PFSK-1 (cell line): ENCODE data around the gene PAPPA2.

Source experiments
- FOXP2 ChIP-seq: optimal IDR thresholded peaks from 2 replicates; pipeline ENCODE3; 2011; ENCODE audit warnings: borderline replicate concordance, control low read depth, inconsistent platforms; ENCODE audit not compliant: insufficient read depth; ENCODE audit errors: extremely low read length, extremely low read depth
- POLR2AphosphoS5 ChIP-seq: IDR thresholded peaks from 2 replicates; pipeline ENCODE4 v1.6.1; 2012; ENCODE audit warnings: low read depth, mild to moderate bottlenecking, control low read depth, low read length, moderate library complexity
- SIN3A ChIP-seq: IDR thresholded peaks from 2 replicates; pipeline ENCODE4 v1.6.1; 2012; ENCODE audit warnings: mild to moderate bottlenecking, low read length, moderate library complexity, borderline replicate concordance; ENCODE audit not compliant: insufficient read depth
- TAF1 ChIP-seq: IDR thresholded peaks from 2 replicates; pipeline ENCODE4 v1.6.1; 2012; ENCODE audit warnings: low read length, control low read depth, borderline replicate concordance; ENCODE audit not compliant: insufficient read depth
- TF ChIP-seq, protein P1 (sequence below), 2 experiments: IDR thresholded peaks; 2 replicates each; pipeline versions ENCODE4 v1.6.1 to v1.8.0; 2011 to 2012; ENCODE audit warnings: low read depth in 2 of 2, low read length in 2 of 2, control low read depth in 1 of 2, inconsistent platforms in 1 of 2, mild to moderate bottlenecking in 1 of 2, moderate library complexity in 1 of 2; ENCODE audit not compliant: insufficient read depth in 1 of 2

DNA sequence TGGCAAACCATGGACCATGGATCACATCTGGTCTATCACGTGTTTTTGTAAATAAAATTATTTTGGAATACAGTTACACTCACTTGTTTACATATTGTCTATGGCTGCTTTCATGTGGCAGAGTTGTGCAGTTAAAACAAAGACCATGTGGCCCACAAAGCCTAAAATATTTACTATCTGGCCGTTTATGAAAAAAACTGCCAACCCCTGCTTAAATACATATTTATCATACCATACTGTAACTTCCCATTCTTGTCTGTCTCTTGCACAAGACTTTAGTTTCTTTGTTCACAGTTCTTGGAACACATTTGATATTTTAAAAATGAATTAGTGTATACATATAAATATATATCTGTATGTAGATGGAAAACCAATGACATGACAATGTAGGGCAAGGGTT is 141.5 kb downstream of the PAPPA2 start:
- no peak for TF ChIP-seq TAF1
- no peak for TF ChIP-seq POLR2AphosphoS5
- TF ChIP-seq, protein P1, sequence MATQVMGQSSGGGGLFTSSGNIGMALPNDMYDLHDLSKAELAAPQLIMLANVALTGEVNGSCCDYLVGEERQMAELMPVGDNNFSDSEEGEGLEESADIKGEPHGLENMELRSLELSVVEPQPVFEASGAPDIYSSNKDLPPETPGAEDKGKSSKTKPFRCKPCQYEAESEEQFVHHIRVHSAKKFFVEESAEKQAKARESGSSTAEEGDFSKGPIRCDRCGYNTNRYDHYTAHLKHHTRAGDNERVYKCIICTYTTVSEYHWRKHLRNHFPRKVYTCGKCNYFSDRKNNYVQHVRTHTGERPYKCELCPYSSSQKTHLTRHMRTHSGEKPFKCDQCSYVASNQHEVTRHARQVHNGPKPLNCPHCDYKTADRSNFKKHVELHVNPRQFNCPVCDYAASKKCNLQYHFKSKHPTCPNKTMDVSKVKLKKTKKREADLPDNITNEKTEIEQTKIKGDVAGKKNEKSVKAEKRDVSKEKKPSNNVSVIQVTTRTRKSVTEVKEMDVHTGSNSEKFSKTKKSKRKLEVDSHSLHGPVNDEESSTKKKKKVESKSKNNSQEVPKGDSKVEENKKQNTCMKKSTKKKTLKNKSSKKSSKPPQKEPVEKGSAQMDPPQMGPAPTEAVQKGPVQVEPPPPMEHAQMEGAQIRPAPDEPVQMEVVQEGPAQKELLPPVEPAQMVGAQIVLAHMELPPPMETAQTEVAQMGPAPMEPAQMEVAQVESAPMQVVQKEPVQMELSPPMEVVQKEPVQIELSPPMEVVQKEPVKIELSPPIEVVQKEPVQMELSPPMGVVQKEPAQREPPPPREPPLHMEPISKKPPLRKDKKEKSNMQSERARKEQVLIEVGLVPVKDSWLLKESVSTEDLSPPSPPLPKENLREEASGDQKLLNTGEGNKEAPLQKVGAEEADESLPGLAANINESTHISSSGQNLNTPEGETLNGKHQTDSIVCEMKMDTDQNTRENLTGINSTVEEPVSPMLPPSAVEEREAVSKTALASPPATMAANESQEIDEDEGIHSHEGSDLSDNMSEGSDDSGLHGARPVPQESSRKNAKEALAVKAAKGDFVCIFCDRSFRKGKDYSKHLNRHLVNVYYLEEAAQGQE (IDR thresholded peaks at IDR 0.05; ENCODE audit: insufficient read depth in 1 of 2, low read depth in 2 of 2, low read length in 2 of 2): no peak
- no peak for TF ChIP-seq SIN3A
- TF ChIP-seq FOXP2: no peak
